Activated CD8-positive, alpha-beta T cell treated with anti-CD3 and anti-CD28 coated beads, Interleukin-2, amount 10 ng/mL, durations not matched to agents 7 days and 5 days (primary cell): ENCODE results near the gene ZBTB17. TPM values are rescaled to one million over a fixed set of nuclear protein-coding genes. Genes with fewer than 3 reads are reported as not detected.

Experiments used
- ATAC-seq: fragments of 150-1000 bp; cut with Tn5 transposase; one replicate; pipeline ENCODE4 v1.10.0; 2021; ENCODE audit warnings: moderate library complexity
- CTCF ChIA-PET: fragments of 350-600 bp; sonication (Branson Sonifier 250); formaldehyde crosslinking; loops from one replicate; lab custom pipeline; 2021; ENCODE audit warnings: antibody characterized with exemption; lab: Charles Lee
- POLR2A ChIA-PET: fragments of 350-600 bp; sonication (Branson Sonifier 250); formaldehyde crosslinking; loops from one replicate; lab custom pipeline; 2021; ENCODE audit warnings: antibody characterized with exemption; lab: Charles Lee
- DNase-seq: peaks from one replicate; pipeline ENCODE4 v3.0.0-alpha.2; 2020
- H3K27ac Mint-ChIP-seq: one replicate; pipeline ENCODE4 v1.8.0; 2021; ENCODE audit warnings: mild to moderate bottlenecking, mixed read lengths
- H3K27me3 Mint-ChIP-seq: one replicate; pipeline ENCODE4 v1.8.0; 2021; ENCODE audit warnings: low read depth, mixed read lengths
- H3K36me3 Mint-ChIP-seq: one replicate; pipeline ENCODE4 v1.8.0; 2021; ENCODE audit warnings: low read depth, mixed read lengths
- H3K4me1 Mint-ChIP-seq: one replicate; pipeline ENCODE4 v1.8.0; 2021; ENCODE audit warnings: low read depth, mixed read lengths
- H3K4me3 Mint-ChIP-seq: one replicate; pipeline ENCODE4 v1.8.0; 2021; ENCODE audit warnings: mild to moderate bottlenecking, mixed read lengths
- H3K9me3 Mint-ChIP-seq: one replicate; pipeline ENCODE4 v1.8.0; 2022; ENCODE audit warnings: mixed read lengths; ENCODE audit not compliant: insufficient read depth
- total RNA-seq, 2 experiments: library from RNA; stranded (reverse); gene quantifications; one replicate each; pipeline ENCODE4 v1.2.3, GENCODE V29; 2021

Gene ZBTB17
- total RNA-seq, 2 experiments from 2014 or later, result 32.3 to 33.3 TPM

DNA sequence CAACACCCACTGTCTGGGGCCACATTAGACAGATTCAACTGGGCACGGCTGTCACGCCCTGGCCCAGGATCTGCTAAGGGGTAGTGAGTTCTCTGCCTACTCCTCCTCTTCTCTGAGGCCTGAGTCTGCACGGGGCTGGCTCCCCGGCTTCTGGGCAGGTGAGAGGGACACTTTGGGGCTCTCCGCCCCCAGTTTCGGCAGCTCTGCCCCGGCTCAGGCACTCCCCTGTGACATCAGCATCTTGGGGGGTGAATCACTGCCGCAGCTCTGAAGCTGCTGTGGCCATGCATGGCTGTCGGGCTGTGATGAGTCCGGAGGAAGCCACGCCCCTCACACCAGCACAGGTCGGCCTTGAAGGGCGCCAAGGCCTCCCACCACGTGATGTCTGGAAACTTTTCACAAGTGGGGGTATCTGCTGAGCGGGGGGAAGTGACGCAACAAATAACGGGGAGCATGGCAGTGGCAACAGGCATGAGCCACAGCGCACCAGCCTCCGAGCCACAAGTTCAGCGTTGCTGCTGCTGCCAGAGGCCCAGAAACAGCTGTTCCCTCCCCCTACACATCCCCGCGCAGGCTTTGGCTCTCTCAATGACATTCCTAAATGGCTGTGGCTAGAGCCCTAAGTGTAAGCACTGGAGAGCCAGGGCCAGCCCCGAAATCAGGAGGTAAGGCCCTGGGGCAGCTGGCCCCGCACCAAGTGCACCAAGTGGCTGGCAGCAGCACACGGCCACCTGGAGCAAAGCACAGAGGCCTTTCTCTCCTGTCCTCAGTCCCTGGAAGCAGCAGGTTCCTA is 26.3 kb downstream of the ZBTB17 start:
- peak; percentile 84 for ATAC-seq
- H3K4me3 Mint-ChIP-seq, result peak overlapping the region; percentile 51
- POLR2A ChIA-PET, result interaction anchor here (0.6 to 2.6 kb wide), 6 partner anchors 10 to 291 kb away, joined by 3 to 12 read pairs (median 4); partner anchors contain the start of gene SPEN
- no peaks in the 10 kb centered on the region for H3K9me3 Mint-ChIP-seq
- DNase-seq, result peak; percentile 81
- CTCF ChIA-PET, result interaction anchor here (1.9 kb wide), 1 partner anchor 10 kb away, joined by 4 read pairs; no protein-coding TSS in a partner anchor
- H3K4me1 Mint-ChIP-seq, result peaks cover 65% of the 10 kb centered on the region
- H3K27ac Mint-ChIP-seq, result peak overlapping the region; percentile 68
- peaks cover 27% of the 10 kb centered on the region for H3K36me3 Mint-ChIP-seq
- H3K27me3 Mint-ChIP-seq, result no peaks in the 10 kb centered on the region

DNA sequence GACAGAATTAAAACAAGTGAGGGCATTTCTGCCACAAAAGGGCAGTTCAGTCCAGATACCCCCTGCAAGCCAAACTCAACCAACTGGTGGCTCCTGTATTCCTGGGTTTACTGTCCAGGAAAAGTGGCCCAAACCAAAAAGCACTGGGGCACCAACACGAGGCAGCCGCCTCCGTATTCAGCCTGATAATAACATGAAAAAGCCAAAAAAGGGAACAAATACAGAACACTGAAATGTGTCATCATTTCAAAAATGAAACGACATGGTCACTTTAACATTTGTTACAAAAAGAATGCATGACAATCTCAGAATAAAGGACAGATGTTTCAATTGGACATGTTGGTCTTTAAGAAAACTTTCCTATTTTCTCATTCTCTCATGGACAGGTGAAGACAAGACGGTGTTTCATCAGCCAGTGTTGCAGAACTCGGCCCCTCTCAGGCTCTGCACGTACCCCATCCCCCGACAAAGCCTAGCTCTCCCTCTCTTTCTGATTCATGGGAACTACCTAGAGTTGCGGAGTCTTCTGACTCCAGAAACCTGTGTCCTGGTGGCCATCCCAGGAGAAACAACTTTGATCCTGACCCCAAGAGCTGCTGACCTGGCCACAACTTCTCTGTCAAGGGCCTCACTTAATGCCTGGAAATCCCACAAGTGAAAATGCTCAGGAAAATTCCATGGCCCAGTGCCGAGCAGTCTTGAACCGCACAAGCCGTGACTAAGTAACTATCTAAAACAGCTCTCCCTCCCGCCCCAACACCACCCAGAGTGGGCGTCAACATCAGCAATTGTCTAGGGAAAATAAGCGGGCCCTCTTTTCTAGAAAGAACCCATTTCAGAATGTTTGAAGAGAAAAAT is 27.1 kb downstream of the ZBTB17 start:
- CTCF ChIA-PET, result no interaction called here

DNA sequence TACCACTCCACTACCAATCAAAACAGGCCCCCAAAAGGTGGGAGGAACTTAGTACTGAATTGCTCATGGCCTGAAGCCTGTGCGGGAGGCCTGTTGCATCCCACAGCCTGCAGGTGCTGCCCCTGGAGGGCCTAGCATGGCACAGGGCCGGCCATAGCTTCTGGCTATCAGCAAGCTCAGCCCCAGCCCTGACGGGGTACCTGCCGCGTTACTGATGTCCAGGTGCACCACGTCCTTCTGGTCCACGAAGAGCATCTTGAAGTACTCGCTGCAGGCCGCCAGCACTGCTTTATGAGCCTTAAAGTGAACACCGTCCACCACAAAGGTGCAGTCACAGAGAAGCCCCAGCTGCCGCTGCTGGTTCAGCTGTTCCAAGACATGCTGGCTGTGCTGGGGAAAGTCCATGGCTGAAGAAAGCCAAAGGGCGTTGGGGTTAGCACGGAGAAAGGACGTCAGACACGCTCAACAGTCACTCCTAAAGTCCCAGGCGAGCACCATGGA is 27.8 kb downstream of the ZBTB17 start:
- POLR2A ChIA-PET, result interaction anchor here (0.8 kb wide), 1 partner anchor 28 kb away, joined by 5 read pairs; the partner anchor contains the start of gene ZBTB17
- Mint-ChIP-seq H3K4me3 (no peak overlapping the region), H3K27me3 (no peaks in the 10 kb centered on the region), H3K4me1 (peaks cover 53% of the 10 kb centered on the region), H3K9me3 (no peaks in the 10 kb centered on the region), H3K27ac (peak overlapping the region; percentile 39), H3K36me3 (peaks cover 24% of the 10 kb centered on the region)
- DNase-seq (no peak), ATAC-seq (no peak)
- CTCF ChIA-PET, result no interaction called here

More for the DNA sequence above, 27.1 kb downstream of the ZBTB17 start:
- H3K36me3 Mint-ChIP-seq, result peaks cover 23% of the 10 kb centered on the region
- no peaks in the 10 kb centered on the region for H3K27me3 Mint-ChIP-seq
- H3K27ac Mint-ChIP-seq, result peak overlapping the region; percentile 68
- DNase-seq, result no peak
- POLR2A ChIA-PET, result interaction anchor here (0.6 to 2.6 kb wide), 3 partner anchors 102 to 291 kb away, joined by 3 to 8 read pairs (median 3); partner anchors contain the start of gene SPEN
- no peak for ATAC-seq
- H3K4me1 Mint-ChIP-seq, result peaks cover 59% of the 10 kb centered on the region
- H3K9me3 Mint-ChIP-seq, result no peaks in the 10 kb centered on the region
- peak overlapping the region; percentile 51 for H3K4me3 Mint-ChIP-seq

DNA sequence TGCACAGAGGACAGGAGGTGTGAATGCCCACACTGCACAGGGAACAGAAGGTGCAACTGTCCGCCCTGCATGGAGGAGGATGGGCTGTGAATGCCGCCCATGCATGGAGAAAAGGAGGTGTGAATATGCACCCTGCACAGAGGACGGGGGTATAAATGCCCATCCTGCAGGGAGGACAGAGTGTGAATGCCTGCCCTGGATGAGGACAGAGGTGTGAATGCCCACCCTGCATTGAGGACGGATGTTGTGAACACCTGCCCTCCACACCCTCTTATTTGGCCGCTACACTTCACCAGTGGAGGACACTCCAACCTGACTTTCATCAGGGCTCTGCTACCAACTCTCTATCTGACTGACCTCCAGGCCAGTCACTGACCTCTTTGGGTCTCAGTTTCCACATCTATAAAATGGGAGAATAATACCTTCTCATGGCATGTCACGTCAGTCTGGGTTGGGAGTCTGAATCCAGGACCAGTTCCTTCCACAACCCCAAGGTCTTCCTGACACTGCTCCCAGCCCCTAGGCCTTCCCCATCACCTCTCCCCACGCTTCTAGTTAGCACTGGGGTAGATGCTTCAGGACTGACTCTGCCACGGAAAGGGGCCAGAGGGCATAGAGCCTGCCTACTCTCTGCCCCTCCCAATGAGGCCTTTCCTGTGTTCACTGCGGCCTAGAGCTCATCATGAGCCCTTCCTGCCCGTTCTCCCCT is 28.4 kb downstream of the ZBTB17 start:
- ChIA-PET POLR2A (interaction anchor here (0.7 to 0.8 kb wide), 2 partner anchors 11 to 29 kb away, joined by 4 to 5 read pairs; partner anchors contain the start of gene ZBTB17), CTCF (no interaction called here)
- H3K36me3 Mint-ChIP-seq, result peaks cover 25% of the 10 kb centered on the region
- no peaks in the 10 kb centered on the region for H3K27me3 Mint-ChIP-seq
- no peaks in the 10 kb centered on the region for H3K9me3 Mint-ChIP-seq
- peaks cover 50% of the 10 kb centered on the region for H3K4me1 Mint-ChIP-seq
- DNase-seq (no peak), ATAC-seq (no peak)
- H3K4me3 Mint-ChIP-seq, result no peak overlapping the region
- H3K27ac Mint-ChIP-seq, result peak overlapping the region; percentile 39

DNA sequence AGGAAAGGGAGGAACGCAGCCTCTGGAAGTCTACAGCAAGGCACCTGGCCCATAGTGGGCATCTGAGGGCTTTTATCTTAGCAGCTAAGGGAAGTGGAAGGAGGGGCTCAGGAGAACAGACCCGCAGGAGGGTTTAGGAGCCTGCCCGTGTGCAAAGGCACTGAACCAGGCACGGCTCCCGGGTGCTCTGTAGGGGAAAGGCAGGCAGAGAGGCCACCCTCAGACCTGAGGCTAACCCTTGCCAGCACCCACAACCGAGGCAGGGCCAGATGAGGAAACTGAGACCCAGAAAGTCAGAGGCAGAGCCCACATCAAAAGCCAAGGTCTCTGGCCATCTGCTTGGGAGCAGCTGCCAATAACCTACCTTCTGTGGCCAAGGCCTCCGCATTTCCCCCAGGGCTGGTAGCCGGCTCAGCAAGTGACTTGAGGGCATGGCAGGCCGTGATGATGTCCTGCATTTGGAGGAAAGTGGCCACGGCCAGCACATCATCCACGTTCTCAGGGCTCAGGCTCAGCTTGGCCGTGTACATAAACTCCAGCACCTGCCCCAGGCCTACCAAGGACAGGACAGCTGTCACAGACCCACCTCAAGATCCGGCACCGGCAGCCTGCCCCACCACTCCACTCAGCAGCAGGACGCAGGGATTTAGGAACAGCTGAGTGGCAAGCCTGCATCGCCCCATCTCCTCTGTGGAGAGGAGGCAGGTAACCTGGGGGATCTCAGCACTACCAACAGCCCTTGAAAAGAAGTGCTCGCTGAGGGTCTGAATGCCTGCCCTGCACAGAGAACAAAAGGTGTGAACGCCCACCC is 29.1 kb downstream of the ZBTB17 start:
- Mint-ChIP-seq H3K4me1 (peaks cover 42% of the 10 kb centered on the region), H3K36me3 (peaks cover 23% of the 10 kb centered on the region), H3K9me3 (no peaks in the 10 kb centered on the region), H3K27ac (no peak overlapping the region), H3K4me3 (no peak overlapping the region), H3K27me3 (no peaks in the 10 kb centered on the region)
- DNase-seq (no peak), ATAC-seq (no peak)
- ChIA-PET CTCF (no interaction called here), POLR2A (interaction anchor here (0.7 kb wide), 1 partner anchor 12 kb away, joined by 4 read pairs; no protein-coding TSS in a partner anchor)

DNA sequence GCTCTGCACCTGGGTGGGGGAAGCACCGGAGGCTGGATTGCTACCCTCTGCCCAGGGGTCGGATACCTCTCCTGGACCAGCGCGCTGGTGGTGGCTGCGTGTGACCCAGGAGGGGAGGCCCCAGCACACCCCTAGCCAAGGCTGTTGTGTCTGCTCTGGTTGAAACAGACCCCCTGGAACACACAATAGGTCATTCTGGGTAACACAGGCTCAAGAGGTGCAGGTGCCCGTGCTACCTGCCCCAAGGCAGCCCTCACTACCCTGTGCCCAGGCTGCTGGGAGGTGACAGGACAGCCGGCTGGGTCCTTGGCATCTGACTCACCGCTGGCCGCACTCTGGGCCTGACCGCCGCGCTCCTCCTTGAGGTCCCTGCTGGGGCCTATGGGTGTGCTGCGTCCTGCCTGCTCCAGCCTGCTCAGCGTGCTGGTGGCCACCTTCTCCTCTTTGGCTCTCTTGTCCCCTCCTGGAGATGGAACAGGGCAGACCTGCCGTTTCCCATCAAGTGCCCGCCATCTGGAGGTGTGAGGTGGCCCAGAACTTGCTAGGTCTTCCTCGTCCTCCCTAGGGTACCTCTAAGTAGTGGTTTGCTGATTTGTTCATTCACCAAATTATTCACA is 30.0 kb downstream of the ZBTB17 start:
- Mint-ChIP-seq H3K9me3 (no peaks in the 10 kb centered on the region), H3K36me3 (peaks cover 21% of the 10 kb centered on the region), H3K4me3 (no peak overlapping the region), H3K4me1 (peaks cover 34% of the 10 kb centered on the region), H3K27ac (no peak overlapping the region), H3K27me3 (no peaks in the 10 kb centered on the region)
- DNase-seq, result no peak
- POLR2A ChIA-PET, result no interaction called here
- CTCF ChIA-PET, result no interaction called here
- ATAC-seq, result no peak

DNA sequence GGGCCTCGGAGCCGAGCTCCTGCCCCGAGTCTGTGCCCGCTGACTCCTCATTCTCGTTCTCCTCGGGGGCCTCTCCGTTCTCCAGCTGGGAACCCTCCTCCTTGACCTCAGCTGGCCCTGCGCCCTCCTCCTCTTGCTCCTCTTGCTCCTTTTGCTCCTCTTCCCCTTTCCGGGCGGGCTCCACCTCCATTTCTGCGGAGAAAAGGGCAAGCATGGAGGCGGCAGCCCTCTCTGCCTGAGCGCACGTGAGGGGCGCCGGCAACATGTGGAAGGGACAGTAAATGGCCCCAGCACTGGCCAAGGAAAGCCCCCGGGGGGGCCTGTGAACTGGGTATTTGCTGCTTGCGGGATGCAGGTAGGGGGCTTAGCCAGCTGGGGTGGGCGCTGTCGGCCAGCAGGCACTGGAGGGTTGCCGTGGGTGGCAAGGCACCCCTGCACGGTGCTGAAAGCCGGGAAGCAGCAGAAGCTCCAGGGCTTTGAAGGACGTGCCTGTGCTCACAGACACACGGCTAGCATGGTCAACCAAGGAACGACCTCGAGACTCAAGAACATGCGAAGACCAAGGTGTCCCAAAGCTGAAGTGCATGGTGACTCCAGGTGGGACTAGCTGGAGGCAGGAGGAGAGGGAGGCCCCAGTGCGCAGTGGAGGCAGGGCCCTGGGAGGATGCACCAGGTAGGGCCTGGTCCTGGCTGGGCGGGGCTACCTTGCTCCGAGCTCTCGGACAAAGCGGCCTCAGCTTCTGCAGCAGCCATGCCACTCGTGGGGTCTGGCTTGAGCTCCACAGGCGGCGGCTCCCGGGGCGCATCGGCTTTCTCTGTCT is 30.7 kb downstream of the ZBTB17 start:
- Mint-ChIP-seq H3K4me1 (peaks cover 27% of the 10 kb centered on the region), H3K36me3 (peaks cover 24% of the 10 kb centered on the region), H3K27ac (no peak overlapping the region), H3K27me3 (no peaks in the 10 kb centered on the region), H3K9me3 (no peaks in the 10 kb centered on the region), H3K4me3 (no peak overlapping the region)
- POLR2A ChIA-PET, result no interaction called here
- CTCF ChIA-PET, result no interaction called here
- ATAC-seq, result no peak
- DNase-seq, result no peak

DNA sequence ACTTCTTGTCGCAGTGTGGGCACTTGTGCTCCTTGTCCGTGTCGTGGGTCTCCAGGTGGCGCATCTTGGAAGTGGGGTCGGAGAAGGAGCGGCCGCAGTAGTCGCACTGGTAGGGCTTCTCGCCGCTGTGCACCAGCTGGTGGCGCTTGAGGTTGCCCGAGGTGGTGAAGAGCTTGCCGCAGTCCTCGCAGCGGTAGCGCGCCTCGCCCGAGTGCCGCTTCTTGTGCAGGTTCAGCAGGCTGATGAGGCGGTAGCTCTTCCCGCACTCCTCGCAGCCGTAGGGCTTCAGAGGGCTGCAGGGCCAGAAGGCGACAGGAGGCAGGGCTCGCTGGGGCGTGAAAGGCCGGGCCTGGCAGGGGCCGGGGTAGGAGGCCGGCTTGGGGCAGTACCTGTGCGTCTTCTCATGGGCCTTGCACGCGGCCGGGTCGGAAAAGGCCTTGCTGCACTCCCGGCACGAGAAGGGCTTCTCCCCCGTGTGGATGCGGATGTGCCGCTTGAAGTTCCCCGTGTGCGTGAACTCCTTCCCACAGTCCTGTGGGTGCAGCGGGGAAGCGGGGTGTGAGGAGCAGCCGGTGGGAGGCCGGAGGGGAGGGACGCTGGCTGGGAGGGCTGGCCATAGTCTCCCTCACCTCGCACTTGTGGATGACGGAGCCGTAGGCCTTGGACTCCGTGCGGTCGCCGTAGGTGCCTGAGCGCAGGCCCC is 31.4 kb downstream of the ZBTB17 start:
- Mint-ChIP-seq H3K4me1 (peaks cover 19% of the 10 kb centered on the region), H3K4me3 (no peak overlapping the region), H3K9me3 (no peaks in the 10 kb centered on the region), H3K27me3 (no peaks in the 10 kb centered on the region), H3K36me3 (peaks cover 29% of the 10 kb centered on the region), H3K27ac (no peak overlapping the region)
- DNase-seq (no peak), ATAC-seq (no peak)
- POLR2A ChIA-PET, result no interaction called here
- CTCF ChIA-PET, result no interaction called here

DNA sequence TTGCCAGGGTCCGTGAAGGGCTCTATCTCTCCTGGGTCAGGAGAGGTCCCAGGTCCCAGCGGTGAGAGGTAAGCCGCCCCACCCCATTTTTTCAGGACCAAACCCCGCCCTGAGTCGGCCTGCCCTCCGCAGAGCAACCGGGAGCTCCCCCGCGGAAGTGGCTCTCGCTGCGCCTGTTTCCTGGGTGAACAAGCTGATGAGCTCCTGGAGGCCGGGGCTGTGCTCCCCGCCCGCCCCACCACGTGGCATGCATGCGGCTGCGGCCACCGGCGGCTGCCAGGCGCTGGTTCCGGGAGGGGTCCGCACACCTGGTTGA is 32.0 kb downstream of the ZBTB17 start:
- DNase-seq, result no peak
- H3K4me1 Mint-ChIP-seq, result peaks cover 14% of the 10 kb centered on the region
- no peak overlapping the region for H3K4me3 Mint-ChIP-seq
- CTCF ChIA-PET, result no interaction called here
- no peaks in the 10 kb centered on the region for H3K27me3 Mint-ChIP-seq
- H3K27ac Mint-ChIP-seq, result no peak overlapping the region
- no peak for ATAC-seq
- no peaks in the 10 kb centered on the region for H3K9me3 Mint-ChIP-seq
- H3K36me3 Mint-ChIP-seq, result peaks cover 33% of the 10 kb centered on the region
- POLR2A ChIA-PET, result no interaction called here
